ENCODE measurements around the gene DISP3.

GRCh38 chr1:11472741-11473140 lies 6.2 kb upstream of the DISP3 start:
- TF ChIP-seq SUZ12 (IDR thresholded peaks at IDR 0.05; ENCODE audit: extremely low read depth, insufficient read depth, insufficient read length), result no peak
- TF ChIP-seq YY1 (IDR thresholded peaks at IDR 0.05; ENCODE audit: insufficient read depth, insufficient read length), result no peak

Measured in NT2/D1 (cell line).